GM21737 (cell line): ENCODE results near the gene CLEC18B.
"Not testable (repeated sequence)": the region's sequence is repeated elsewhere in the genome, so short reads cannot be mapped to it uniquely, and the experiment has no call there.

ENCODE experiments used
- ATAC-seq: cut with Tn5 transposase; IDR thresholded peaks from one replicate; pipeline ENCODE4 v1.9.1; 2021; ENCODE audit warnings: mild to moderate bottlenecking, moderate library complexity; ENCODE audit not compliant: unreplicated experiment

CLEC18B gene

DNA sequence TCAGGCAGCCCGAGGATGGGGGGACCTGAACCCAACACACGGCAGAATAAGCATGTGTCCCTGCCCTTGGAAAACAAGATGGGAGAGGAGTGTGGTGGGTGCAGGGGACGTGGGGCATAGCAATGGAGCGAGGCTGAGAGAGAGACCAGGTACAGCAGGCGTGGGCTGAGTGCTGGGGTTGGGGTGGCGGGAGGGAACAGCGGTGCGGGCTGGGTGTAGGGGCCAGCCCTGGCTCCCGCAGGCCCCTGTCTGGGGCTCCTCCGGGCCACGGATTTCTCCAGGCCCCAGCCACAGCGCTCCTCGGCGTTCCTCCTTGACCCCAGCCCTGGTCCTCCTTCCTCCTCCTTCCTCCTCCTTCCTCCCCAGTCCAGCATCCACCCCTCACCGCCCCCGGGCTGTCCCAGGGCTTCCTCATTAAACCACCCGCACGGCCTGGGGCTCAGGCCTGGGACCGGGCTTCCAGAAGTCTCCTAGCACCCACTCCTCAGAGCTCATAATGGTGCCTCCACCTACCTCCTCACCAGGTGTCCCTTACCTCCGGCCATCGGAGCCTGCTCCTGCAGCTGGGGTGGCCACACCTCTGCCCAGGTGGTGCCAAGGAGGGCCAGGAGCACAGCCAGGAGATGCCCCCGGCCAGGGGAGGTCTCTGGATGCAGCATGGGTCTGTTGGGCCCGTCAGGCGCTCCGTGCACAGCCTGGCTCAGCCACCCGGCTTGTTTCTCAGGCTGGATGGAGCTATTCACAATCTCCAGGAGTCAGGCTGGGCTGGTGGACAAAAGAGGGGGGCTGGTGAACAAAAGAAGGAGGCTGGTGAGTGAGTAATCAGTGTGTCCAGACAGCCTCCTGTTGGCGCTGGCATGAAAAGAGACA is at the start of gene CLEC18B:
Gene CLEC18B (minus strand): TSS at position 867 of the 870 bp plus-strand sequence. CDS start 208 bp downstream, at position 659.
- ATAC-seq, result not testable (repeated sequence)

DNA sequence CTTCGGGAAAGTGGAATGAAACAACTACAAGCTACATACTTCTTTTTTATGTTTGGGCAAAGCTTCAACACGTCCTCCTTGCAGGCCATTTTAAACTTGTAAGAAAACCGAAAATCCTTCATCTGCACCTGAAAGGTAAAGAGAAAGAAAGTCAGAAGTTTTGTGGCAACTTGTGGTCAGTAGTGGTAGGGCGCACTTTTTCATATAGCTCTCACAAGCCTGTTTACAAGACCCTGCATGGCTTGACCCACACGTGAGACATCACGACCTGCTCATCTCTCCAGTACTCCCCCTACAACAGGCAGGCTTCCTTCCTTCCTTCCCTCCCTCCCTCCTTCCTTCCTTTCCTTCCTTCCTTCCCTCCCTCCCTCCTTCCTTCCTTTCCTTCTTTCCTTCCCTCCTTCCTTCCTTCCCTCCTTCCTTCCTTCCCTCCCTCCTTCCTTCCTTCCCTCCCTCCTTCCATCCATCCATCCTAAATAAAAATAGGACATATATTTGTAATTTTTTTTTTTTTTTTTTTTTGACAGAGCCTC is 48.7 kb upstream of the CLEC18B start:
- no peak for ATAC-seq

DNA sequence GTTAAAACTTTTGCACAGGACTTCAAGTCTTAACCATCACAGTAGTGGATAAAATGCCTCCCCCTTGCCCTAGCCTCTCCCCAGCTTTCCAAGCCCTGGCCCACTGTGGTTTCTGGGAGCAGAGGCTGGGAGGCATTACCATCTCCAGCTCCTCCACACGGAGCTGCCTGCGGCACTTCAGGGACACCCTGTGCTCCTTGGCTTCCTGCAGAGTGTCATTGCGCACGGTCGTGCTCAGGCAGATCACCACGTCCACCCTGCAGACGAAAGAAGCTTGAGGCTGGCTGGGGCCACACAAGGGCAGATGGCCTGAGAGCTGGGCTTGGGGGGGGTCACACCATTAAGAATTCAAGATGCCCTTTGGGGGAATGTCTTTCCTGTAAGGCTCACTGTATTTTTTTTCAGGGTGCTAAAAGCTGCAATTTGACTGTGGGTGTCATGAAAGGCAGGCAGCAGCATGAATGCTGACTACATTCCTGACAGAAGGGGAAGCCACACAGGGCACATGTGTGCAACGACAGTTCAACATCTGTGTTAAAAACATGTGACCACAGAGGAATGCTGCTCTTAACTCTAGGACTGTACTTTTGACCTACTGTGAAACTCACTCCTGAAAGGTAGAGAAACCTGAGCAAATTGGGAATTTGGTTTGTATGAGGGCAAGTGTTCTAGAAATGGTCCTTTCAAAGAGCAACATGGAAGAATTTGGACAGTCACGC is 47.7 kb upstream of the CLEC18B start:
- no peak for ATAC-seq

DNA sequence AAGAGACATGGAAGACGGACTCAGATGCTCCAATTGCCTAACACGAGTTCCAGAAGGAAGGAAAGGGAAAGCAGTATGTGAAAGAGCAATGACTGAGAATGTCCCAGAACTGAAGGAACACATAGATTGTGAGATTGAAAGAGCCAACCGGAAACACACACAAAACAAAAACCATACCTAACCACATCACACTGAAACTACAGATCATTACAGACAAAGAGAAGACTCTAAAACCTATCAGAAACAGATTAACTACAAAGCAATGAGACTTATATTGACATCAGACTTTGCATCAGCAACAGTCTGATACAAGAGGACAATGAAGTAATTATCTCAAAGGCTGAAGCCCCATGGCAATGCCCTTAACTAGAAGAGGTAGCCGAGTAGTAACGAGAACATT is 45.6 kb upstream of the CLEC18B start:
- no peak for ATAC-seq

DNA sequence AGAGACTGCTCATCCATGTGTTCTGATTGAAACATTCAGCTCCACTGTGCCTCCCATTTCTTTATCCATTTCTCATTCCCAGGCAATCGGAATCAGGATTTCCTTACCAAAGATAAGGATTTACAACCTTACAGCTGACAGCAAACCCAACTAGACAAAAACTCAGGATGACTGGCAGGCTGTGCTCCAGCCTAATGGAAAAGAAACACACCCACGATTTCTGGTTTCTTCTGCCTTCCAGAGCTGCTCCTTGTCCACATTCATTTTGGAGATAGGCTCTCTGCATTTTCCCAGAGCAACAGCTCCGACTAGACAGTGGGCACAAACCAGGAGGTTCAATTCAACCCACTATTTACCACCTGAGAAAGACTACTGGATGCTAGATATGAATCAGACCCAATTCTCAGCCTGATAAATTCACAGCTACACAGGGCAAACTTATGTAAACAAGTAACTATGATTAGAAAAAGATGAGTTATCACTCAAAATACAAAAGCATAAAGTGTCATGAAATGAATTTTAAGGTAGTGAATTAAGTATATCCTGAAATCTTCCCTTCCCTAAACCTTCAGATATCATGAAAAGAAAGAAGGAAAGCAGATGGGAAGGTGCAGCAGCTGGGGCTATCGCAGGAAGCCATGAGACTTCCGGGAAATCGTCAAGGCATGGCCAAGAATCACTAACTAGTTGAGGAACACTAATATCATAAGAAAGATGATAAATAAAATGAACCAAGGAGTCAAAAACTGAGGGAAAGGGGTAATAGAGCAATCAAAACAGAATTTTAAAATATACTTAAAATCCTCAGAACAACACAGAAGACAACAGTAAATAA is 44.8 kb upstream of the CLEC18B start:
- no peak for ATAC-seq

DNA sequence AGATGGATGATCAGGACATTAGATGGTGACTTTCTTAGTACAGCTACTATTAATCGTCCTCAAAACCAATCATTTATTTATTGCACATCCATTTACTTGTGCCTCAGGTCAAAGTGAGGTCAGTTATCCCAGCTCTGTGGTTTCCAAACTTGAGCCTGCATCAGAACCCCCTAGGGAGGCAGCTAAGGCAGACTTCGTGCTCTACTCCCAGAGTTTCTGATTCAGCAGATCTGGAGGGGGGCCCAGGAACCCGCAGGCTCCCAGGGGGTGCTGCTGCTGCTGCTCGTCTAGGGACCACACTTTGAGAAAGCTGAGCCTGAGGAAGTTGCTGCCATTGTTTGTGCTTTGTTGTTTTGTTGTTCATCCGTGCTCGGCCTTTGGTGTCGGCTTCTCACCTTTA is 44.0 kb upstream of the CLEC18B start:
- no peak for ATAC-seq

DNA sequence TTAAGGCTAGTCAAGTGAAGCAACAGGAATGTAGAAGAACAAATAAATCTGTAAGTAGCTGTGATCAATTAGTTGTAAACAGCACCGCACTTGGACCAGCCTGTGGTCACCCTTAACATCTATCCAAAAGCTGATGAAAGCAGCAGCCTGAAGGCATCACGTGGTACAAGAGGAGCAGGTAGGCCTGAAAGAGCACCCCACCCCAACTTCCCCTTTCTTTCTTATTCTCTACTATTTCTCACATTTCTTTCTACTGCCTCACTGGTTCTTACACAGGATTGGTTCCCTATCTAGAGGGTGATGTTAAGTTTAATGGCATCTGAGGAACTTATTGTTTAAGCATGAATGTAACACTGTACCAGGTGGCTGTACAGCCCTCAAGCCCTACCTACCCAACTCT is 42.6 kb upstream of the CLEC18B start:
- ATAC-seq, result no peak

DNA sequence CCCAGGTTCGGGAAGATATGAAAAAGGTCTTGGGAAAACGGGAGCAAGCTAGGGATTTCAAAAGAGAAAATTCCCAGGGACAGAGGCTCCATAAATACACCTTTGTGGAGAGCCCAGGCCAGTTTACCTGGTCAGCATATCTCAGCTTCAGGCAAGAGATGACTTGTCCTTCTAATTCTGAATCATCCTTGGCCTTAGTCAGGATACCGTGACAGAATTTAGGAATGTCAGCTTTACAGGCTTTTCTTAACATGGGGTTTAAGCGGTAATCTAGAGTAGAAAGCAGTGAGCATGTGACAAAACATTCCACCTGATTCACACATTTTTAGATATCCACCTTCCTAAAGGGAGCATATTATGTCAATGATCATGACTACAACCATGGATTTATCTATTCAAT is 41.1 kb upstream of the CLEC18B start:
- no peak for ATAC-seq

DNA sequence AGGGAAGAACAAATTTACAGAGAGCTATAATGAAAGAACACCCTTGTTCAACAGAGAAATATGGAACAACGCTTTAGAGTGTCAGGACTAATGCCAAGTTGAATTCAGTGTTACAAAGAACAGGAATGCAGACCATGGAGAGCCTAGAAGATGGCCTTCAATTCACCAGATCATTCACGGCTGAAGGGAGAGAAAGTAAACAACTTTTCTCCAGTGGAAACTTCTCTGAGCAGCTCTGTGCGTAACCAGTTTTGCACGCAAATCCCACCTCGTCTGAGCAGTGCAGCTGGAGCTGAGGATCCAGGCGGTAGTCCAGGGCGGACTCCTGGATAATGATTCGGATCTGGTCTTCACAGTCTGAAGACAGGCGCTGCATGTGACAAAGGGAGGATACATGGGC is 40.5 kb upstream of the CLEC18B start:
- no peak for ATAC-seq

DNA sequence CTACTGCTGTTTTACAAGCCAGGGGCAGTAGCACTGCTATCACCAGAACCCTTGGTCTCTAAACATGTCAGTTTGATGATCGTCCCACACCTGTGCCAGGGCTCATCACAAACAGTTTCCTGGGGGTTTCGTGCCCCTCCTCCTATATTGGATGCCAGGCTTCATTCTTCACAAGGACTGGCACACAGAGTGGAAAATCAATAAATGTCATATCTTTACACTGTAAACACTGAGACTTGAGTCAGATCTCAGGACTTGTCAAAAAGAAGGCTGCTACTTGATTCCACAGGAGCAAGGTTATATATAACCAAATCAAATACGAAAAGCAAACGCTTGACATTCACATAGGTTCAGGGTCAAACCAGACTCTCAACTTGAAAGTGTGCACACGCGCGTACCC is 39.3 kb upstream of the CLEC18B start:
- no peak for ATAC-seq

DNA sequence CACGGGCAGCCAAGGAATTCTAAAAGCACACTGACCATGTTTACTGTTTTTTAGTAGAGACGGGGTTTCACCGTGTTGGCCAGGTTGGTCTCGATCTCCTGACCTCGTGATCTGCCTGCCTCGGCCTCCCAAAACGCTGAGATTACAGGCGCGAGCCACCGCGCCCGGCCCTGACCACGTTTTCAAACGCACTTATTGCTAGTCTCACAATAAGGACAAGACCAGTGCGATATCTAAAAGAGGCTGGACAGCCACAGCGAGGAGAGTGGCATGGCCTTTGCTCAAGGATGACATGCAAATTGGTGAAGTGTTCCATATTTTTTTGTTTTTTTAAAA is 35.0 kb upstream of the CLEC18B start:
- ATAC-seq, result no peak

DNA sequence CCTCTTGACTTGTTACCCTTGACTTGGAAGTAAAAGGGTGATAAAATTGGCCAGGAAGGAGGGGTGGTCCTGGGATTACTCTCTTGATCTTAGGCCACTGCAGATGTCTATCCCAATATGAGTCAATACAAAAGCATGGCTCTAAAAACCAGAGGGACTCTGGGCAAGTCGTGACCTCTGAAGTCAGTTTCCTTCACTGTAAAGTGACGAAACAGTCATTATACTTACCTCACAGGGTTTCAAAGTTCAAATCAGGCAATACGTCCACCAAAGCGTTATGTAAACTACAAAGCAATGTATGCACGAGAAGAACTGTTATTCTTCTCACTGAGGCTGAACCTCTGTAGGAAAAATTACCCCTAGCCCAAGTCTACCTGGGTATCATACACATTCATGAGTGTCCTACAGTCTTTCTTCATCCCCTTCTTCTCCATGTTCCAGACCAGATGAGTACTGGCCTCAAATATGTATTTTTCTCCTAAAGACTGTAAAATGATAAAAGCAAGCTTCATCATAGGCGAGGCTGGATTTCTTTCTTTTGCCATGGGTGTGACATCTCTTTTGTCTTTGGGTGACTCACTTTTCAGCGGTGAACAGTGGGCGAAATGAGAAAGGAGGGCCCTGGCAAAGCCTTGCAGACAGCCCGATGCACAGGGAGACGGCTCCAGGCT is 34.5 kb upstream of the CLEC18B start:
- no peak for ATAC-seq

DNA sequence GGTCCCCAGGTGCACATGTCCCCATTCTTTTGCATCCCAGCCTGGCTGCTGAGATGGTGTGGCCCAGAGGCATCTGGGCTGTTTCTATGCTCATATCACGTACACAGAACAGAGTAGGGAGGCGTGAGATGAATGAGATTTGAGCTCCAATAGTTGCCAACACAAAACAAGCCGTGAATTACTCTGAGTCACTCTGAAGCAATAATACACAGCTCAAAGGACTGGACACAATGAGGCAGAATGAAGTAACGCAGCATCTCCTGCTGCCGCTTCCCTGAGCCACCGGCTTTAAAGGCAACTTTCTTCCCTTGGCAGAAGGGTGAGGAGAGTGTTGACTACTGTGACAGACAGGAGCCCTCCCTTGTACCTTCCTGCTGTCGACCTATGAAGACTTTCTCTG is 33.9 kb upstream of the CLEC18B start:
- no peak for ATAC-seq

DNA sequence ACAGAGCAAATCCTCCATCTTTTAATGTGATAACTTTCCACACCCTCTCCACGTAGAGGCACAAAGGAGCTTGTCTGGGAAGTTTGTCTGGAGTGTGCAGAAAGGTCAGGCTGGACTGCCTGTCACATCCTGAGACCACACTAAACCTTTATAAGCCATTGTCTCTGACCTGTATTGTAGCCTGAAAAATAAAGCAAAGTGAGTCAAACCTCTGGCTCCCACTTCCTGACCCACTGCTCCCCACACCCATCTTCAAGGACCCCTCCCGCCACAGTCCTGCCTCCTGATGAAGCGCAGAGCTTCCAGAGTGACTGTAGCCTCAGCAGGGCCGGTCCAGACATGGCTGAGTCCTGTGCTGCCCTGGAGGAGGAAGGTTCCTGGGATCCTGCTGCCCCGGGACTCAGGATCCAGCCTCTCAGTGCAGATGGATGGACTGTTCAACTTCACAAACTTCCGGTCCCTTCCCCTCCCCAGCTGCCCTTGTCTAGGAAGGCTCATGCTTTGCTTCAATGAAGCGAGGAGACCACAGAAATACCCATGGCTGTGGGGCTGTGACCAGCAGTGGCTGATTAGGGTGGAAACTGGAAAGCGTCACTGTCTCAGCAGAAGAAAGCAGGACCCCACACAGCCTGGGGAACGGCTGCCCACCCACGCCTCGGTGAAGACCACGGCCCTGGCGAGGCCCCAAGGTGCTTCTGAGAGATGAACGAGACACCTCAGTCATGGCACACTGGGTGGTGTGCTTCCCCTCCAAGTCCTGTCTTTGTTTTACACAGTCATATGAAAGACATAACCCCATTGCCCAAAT is 30.9 kb upstream of the CLEC18B start:
- ATAC-seq, result no peak

DNA sequence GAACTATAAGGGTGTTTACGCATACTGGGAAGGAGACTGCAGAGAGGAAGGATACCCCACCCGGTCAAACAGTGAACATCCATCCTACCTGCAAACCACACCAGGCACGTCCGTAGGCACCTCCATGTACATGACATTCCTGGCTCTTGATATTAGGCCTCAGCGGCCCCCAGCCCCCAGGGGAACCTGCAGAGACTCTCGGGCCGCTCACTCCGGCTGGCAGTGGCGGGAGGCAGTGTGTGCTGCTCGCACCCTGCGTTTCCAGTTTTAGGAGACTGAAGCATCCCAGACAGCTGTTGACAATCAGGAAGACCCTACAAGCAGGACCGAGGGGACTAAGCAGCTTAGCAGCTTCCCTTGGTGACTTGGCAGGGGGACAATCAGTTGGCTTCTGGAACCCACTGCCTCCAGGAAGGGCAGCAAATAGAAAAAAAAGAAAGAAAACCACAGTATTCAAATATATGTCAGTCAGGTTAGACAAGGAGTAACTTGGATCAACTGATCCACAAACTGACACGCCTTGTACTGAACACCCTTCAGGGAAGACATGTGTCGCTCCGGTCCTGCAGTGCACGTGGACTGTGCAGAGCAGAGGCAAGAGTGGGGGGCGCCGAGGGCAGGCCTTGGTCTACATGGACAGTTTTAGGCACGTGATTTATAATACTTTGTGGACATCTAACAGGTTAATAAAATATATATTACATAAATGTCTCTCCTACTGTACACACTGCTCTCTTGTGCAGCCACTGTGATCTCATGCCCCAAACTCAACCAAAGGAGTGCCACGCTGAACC is 29.9 kb upstream of the CLEC18B start:
- no peak for ATAC-seq

DNA sequence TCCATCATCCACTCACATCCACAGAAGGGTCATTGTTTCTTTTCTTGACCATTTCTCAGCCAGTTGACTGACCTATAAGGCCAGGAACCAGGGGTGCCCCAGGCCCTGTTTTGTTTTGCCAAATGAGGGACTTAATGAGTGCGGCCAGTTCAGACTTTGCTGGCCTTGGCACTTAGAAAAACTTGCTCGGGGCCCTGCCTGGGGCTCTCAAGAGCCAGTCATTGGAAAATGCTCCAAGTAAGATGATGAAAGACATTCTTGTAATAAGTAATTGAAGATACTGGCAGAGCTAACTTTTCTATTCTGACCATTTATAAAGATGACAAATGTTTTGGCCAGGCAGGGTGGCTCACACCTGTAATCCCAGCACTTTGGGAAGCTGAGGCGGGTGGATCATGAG is 29.0 kb upstream of the CLEC18B start:
- ATAC-seq, result no peak

DNA sequence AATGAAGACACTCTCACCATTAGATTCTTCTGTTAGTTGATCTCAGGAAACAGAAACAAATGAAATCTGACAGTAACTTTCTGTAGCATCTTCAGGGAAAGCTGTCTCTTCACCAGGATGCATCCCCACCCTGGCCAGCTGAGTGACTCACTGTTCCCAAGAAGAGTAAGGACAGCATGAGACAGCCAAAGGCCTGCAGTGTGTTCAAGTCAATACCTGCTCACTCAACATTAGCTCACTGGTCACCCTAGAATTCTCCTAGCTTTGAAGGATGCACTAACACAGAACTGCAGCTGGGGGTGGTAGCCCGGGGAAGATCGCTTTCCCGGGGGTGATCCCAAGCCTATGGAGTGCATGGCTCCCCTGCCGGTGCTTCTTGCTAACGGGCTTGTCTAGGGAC is 28.2 kb upstream of the CLEC18B start:
- no peak for ATAC-seq

DNA sequence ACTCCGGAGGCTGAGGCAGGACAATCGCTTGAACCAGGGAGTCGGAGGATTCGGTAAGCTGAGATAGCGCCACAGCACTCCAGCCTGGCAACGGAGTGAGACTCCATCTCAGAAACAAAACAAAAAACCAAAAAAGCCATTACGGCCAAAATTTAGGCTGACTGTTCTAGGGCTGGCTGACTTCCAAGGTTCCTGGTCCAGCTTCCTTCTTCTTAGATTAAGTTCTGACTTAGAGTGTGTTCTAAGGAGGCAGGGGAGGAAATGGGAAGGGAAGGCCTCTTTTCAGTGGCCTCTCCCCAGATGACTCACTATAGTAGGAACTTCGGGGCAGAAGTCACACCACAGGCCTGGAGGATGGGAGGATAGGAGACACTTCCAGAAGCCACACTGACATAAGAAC is 27.7 kb upstream of the CLEC18B start:
- ATAC-seq, result no peak

DNA sequence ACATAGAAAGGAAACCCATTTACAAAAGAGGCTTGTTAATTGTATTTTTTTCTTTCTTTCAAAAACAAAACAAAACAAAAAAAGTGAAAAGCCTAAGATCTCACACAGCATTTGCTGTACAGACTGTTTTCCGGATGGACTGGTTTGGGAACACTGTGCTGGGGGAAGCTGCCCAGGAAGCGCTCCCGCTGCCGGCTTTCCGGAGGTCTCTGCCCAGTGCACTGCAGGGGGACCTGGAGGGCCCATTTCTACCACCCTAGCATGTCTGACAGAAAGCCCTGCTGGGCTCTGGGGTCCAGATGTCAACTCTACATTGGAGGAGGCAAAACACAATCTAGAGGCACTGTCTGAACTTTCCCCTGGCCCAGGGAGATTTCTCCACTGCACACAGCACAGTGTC is 26.3 kb upstream of the CLEC18B start:
- no peak for ATAC-seq
